SU-DHL-6 (cell line): ENCODE measurements around the gene SPRED2.

Source experiments
- EZH2phosphoT487 ChIP-seq: fragments of 200-600 bp; sonication (generic), shearing (Covaris generic); conservative IDR thresholded peaks from 2 replicates; pipeline ENCODE4 v1.6.1; 2018; ENCODE audit warnings: mild to moderate bottlenecking, antibody characterized with exemption, low read length, moderate library complexity, mixed read lengths
- TF ChIP-seq, protein P1 (sequence below): fragments of 200-600 bp; sonication (generic); IDR thresholded peaks from one replicate; pipeline ENCODE4 v1.5.1; 2017; ENCODE audit warnings: antibody characterized with exemption, mild to moderate bottlenecking, low read length, moderate library complexity; ENCODE audit not compliant: insufficient read depth, poor library complexity, severe bottlenecking

GRCh38 chr2:65319072-65319673, 113.2 kb downstream of the SPRED2 start:
- TF ChIP-seq, protein P1, sequence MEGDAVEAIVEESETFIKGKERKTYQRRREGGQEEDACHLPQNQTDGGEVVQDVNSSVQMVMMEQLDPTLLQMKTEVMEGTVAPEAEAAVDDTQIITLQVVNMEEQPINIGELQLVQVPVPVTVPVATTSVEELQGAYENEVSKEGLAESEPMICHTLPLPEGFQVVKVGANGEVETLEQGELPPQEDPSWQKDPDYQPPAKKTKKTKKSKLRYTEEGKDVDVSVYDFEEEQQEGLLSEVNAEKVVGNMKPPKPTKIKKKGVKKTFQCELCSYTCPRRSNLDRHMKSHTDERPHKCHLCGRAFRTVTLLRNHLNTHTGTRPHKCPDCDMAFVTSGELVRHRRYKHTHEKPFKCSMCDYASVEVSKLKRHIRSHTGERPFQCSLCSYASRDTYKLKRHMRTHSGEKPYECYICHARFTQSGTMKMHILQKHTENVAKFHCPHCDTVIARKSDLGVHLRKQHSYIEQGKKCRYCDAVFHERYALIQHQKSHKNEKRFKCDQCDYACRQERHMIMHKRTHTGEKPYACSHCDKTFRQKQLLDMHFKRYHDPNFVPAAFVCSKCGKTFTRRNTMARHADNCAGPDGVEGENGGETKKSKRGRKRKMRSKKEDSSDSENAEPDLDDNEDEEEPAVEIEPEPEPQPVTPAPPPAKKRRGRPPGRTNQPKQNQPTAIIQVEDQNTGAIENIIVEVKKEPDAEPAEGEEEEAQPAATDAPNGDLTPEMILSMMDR = no peak
- TF ChIP-seq EZH2phosphoT487 = no peak
